Suprapubic skin (tissue), 4 donors: ENCODE results near the gene NFILZ.

Source experiments
- CTCF ChIP-seq, 2 donors: fragments of 200-600 bp in 1 of 2; fragments of 450-650 bp in 1 of 2; sonication (generic) in 1 of 2; IDR thresholded peaks; one replicate each; pipeline ENCODE4 v1.5.1; 2016 to 2019; ENCODE audit warnings: antibody characterized with exemption in 2 of 2, mild to moderate bottlenecking in 1 of 2, moderate library complexity in 1 of 2
- EP300 ChIP-seq: sonication (generic); formaldehyde crosslinking; IDR thresholded peaks from one replicate; pipeline ENCODE4 v1.6.1; 2017; ENCODE audit warnings: antibody characterized with exemption
- POLR2A ChIP-seq, 2 donors: fragments of 450-650 bp; IDR thresholded peaks; one replicate each; pipeline ENCODE4 v1.6.1; 2017; ENCODE audit warnings: antibody characterized with exemption in 2 of 2, mild to moderate bottlenecking in 2 of 2, moderate library complexity in 2 of 2
- POLR2AphosphoS5 ChIP-seq, 3 donors: sonication (generic); formaldehyde crosslinking; IDR thresholded peaks; one replicate each; pipeline ENCODE4 v1.6.1; 2017; ENCODE audit warnings: antibody characterized with exemption in 3 of 3

DNA sequence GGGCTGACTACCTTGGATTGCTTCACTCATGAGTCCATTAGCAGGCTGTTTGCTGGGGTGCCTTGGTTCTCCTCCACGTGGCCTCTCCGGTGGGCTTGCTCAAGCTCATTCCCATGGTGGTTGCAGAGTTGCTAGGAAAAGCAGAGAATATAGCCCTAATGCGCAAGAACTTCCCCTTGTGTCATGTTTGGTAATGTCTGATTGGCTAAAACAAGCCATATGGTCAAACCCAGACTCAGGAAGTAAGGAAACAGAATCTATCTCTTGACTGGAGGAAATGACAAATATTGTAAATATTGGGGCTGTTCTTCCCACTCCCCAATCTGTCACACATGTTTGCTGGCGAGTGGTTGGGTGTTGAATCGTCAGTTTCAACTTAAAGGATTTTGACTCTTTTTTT is 12.1 kb downstream of the NFILZ start:
- TF ChIP-seq CTCF (IDR thresholded peaks at IDR 0.05), result no peak
- no peak for TF ChIP-seq POLR2A (IDR thresholded peaks at IDR 0.05)
- no peak for TF ChIP-seq EP300
- no peak for TF ChIP-seq POLR2AphosphoS5 (IDR thresholded peaks at IDR 0.05)
